Measurements from ENCODE around the gene SORBS1.

GRCh38 chr10:95610727-95611126 lies 49.6 kb upstream of the SORBS1 start:
- TF ChIP-seq CTCF (IDR thresholded peaks at IDR 0.05) = no peak
- TF ChIP-seq EZH2 (IDR thresholded peaks at IDR 0.05; ENCODE audit: borderline replicate concordance, insufficient read depth, low read depth, low read length, poor library complexity, severe bottlenecking) = no peak
